SIG-M5 treated with dmso at 0.1 percent for 504 hours (cell line): ENCODE data around the gene UBTF.
A peak's percentile ranks its signal among the peaks of the same experiment; 100 is the strongest.
"Not testable (repeated sequence)": the region's sequence is repeated elsewhere in the genome, so short reads cannot be mapped to it uniquely, and the experiment has no call there.

Experiments used
- DNase-seq: peaks from one replicate; lab custom pipeline; 2025; ENCODE audit not compliant: unreplicated experiment; lab: John Stamatoyannopoulos, UW

Gene UBTF

GRCh38 chr17:44247440-44247841 is 28.0 kb upstream of the UBTF start:
- no peak for DNase-seq

DNA sequence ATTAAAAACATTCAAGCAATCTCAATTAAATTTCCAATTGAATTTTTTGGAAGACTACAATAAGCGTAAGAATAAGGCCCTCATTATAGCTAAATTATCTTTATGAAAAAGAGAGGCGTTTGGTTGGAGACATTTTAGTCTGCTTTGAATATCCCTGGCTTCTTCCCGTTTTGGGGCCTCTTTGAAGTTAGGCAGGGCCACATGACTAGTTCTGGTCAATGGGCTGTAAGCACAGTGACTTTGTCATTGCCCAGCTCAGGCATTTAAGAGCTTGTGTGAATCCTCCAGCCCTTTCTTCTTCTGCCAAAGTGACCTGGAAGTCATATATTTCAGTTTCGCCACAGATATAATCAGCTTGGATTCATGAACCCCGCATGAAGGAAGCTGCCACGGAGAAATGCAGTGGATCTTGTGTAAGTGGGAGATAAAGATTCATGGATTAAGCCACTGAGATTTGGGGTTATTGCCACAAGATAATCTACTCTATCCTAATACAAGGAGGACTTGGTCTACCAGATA is 21.7 kb upstream of the UBTF start:
- DNase-seq = peak; percentile 17

GRCh38 chr17:44237886-44238285 is 18.4 kb upstream of the UBTF start:
- not testable (repeated sequence) for DNase-seq

GRCh38 chr17:44236444-44236991 is 17.0 kb upstream of the UBTF start:
- no peak for DNase-seq

DNA sequence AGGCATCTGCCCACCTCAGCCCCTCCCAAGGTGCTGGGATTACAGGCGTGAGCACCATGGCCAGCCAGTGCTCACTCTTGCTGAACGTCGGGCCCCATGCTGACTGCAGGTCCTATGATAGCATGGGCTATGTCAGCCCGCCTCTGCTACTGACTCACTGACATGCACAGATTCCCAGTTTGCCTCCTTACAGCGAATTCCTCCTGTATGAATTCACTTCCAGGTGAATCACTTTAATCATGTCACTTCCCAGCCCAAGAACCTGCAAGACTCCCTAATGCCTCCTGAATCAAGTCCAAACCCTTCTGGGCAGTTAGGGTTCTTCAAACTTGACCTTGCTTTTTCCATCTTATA is 16.1 kb upstream of the UBTF start:
- DNase-seq = no peak

GRCh38 chr17:44233582-44233981 is 14.1 kb upstream of the UBTF start:
- no peak for DNase-seq

- no peak for DNase-seq
These were observed 12.6 kb upstream of the UBTF start for GRCh38 chr17:44232061-44232460.

DNA sequence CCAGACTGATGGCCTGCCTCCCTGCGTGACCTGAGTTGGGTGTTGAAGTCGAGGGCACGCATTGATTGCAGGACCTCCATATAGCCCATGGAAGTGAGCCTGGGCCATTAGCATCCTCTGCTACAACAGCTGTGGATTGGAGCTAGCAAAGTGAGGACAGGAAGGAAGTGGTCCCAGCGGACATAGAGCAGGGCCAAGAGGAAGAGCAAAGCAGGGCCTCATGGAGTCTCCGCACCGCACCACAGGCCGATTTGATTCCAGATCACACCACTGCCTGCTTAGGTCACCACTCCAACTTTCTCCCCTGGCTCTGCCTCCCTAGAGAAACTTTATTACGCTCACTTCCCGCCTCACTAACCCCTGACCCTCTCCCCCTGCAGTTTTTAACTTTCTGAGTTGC is 10.7 kb upstream of the UBTF start:
- DNase-seq = no peak

DNA sequence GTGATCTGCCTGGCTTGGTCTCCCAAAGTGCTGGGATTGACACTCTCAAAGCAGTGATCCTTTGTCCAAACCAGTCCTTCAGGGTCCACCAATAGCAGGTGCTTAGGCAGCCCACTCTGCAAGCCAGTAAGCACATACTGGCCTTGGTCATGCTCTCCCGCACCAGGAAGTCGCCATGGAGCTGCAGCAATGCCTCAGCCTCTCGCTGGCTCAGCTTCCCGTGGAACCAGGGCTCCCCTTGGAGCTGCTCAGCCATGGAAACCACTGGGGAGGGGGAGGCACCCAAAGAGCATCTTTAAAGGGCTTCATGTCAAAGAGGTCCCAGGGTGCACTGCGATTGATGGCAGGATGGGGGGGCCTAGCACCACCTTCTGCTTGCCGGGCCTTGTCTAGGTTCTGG is 9.6 kb upstream of the UBTF start:
- DNase-seq = no peak

- DNase-seq = no peak
These were observed 4.1 kb upstream of the UBTF start for GRCh38 chr17:44223541-44224071.

DNA sequence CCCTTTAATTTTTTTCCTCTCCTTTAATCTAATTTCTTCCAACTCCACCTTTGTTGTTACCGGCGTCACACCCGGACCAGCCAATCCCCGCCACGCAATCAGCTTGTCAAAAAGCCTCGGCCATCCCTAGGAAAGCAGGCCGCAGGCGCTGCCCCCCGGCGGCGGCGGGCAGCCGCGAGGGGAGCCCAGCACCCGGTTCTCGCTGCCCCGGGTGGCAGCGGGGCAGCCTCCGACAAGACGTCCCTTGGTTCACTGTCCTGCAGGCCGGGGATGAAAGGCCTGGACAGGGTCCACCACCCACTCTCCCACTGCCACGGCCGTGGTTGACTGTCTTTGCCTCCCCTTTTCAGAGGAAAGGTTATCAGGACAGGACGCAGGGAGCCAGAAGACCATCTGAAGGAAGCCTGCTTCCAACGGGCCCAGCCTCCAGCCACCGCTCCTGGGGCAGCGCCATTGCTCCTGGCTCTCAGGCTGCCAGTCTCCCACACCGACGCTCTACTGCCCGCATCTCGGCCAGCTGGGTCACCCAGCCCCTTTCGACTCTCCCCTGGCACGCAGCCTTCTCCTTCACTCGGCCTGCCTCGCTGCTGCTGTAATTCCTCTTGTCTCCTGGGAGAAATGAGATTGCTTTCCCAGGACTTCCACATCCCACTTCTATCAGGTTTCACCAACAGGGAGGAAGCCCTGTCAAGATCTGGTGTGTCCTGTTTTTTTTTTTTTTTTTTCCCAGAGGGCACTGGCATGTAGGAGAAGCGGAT is 2.8 kb upstream of the UBTF start:
- peak; percentile 41 for DNase-seq

GRCh38 chr17:44221862-44222111 is 2.3 kb upstream of the UBTF start:
- DNase-seq = no peak

GRCh38 chr17:44221084-44221861 is 1.8 kb upstream of the UBTF start:
- DNase-seq = peak; percentile 81

DNA sequence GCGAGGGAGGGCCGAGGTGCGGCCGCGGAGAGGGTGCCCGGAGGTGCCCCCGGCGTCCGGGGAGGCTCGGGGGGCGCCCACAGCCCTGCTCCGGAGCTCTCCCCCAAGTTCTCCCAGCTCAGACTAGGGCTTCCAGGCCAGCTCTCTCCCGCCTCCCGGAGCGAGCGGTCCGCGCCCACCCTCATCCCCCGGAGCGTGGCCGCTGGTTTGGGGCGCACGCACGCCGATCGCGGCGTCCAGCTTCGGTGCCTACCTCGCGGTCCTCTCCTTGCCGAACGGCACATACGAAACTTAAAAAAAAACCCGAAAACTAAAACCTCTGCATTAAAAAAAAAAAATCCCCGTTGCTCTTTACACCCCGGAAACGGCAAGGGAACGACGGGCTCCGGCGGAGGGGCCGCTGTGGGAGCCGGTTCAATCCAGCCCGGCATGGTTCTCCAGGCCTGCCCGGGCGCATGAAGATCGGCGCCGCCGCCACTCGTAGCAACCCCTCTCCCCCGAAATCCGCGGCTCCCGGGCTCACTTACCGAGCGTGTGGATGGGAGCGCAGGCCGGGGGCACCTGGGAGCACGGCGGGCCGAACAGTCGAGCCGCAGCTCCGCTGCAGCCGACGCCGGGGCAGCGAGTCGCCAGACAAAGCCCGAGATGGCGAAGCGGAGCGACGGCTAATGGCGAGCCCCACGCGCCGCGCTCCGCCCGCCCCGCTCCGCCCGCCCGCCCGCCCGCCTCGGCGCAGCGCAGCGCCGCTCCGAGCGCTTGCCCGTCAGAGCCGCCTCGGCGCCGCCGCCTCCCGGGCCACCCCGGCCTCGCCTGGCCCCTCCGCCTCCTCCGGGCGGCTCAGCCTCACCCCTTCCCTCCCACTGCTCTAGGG is 973 bp upstream of the UBTF start:
- peak; percentile 46 for DNase-seq

DNA sequence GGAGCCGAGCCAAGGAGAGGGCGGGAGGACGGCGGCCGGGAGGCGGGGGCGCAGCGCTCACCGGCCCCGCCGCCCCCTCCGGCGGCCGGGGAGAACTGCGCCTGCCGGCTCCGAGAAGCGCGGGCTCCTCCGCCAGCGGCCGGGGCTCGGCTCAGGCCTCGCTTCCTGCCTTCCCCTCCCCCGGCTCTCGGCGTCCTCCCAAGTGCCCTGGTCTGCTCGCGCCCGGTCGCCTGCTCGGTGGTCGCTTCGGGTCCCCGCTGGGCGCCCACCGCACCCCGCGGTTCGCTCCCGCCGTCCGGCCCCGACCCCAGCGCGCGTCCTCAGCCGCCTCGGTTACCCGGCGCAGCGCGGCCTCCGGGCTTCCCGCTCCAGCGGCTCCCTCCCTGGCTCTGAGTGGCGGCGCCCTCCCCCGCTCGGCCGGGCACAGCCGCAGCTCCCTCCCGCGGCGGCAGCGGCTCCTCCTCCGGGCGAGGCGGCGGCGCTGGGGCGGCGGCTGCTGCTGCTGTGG is 313 bp downstream of the UBTF start:
- DNase-seq = peak; percentile 54

- DNase-seq = peak; percentile 85
These were observed 949 bp downstream of the UBTF start for GRCh38 chr17:44218344-44219107.

- no peak for DNase-seq
These were observed 1.6 kb downstream of the UBTF start for GRCh38 chr17:44217738-44218343.

DNA sequence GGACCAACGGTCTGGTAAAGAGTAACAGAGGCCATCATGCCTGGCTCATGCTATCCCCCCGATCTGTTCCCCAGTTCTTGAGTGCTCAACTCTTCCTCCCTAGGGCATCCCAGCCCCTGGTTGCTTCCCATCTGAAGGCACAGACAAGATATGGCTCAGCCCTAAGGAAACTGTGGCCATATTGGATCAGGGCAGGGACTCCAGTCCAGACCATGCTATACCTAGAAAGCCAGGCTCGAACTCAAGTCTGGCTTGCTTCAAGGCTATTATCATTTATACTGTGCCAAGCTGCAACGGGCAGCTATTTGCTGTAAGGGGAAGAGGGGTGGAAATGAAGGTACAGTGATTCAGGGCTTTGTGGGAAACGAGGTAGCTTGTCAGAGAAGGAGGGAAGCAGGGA is 2.8 kb downstream of the UBTF start:
- no peak for DNase-seq

DNA sequence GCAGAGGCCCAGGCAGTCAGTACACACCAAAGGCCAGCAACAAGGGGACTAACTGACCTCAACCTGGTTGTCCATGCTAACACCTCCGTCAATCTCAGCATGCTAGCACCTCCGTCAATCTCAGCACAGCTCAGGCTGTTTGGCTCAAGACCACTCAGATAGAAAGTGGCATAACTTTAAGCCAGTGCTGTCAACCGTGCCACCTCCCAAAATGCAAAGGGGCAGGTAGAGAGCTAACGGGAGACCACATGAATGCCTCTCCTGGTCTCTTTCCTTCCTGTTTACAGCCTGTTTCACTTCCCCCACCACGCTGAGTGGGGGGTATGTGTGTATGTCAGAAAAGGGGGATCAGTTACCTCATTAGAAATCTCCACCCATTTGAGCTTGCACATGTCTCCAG is 3.3 kb downstream of the UBTF start:
- DNase-seq = no peak

DNA sequence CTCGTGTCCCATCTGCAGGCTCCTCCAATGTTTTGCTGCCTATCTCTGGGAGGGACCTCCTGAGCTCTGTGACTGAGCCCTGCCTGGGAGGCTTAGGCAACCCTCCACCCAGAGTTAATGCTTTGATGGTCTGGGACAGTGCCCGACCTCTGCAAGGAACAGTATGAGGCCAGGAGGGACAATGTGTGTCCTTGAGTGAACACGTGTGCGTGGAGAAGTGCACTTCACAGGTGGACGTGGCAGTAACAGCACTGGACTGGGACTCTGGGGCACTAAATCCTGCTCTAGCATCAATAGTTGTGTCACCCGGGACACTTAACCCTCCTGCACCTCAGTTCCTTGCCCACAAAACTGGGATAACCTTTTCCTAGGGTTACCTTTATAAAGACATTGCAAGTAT is 4.6 kb downstream of the UBTF start:
- DNase-seq = no peak
